Activated CD4-positive, alpha-beta T cell treated with anti-CD3 and anti-CD28 coated beads, Interleukin-2, amount 50 U/mL, for 1 hour (primary cell): ENCODE measurements around the gene SERINC3.
A peak's percentile ranks its signal among the peaks of the same experiment; 100 is the strongest.
"Not testable (repeated sequence)": the region's sequence is repeated elsewhere in the genome, so short reads cannot be mapped to it uniquely, and the experiment has no call there.

ENCODE experiments used
- DNase-seq: peaks from one replicate; pipeline ENCODE4 v3.0.0-alpha.2; 2020

SERINC3 gene

GRCh38 chr20:44521484-44522481 is at the start of gene SERINC3:
Gene SERINC3 (minus strand): TSS chr20:44522070. CDS start chr20:44521951, 119 bp downstream.
- peak; percentile 97 for DNase-seq

GRCh38 chr20:44571362-44571988 is 49.6 kb upstream of the SERINC3 start:
- no peak for DNase-seq

- no peak for DNase-seq
Observed at GRCh38 chr20:44570367-44570766, 48.5 kb upstream of the SERINC3 start.

- DNase-seq: no peak
Observed at GRCh38 chr20:44566811-44567210, 44.9 kb upstream of the SERINC3 start.

- DNase-seq: no peak
Observed at GRCh38 chr20:44566018-44566417, 44.1 kb upstream of the SERINC3 start.

- no peak for DNase-seq
Observed at GRCh38 chr20:44561876-44562275, 40.0 kb upstream of the SERINC3 start.

- DNase-seq: not testable (repeated sequence)
Observed at GRCh38 chr20:44560818-44561217, 38.9 kb upstream of the SERINC3 start.

GRCh38 chr20:44560229-44560628 is 38.4 kb upstream of the SERINC3 start:
- no peak for DNase-seq

GRCh38 chr20:44559302-44559701 is 37.4 kb upstream of the SERINC3 start:
- DNase-seq: no peak

- DNase-seq: no peak
Observed at GRCh38 chr20:44552950-44553908, 31.4 kb upstream of the SERINC3 start.

- no peak for DNase-seq
Observed at GRCh38 chr20:44552568-44552949, 30.7 kb upstream of the SERINC3 start.

GRCh38 chr20:44552050-44552449 is 30.2 kb upstream of the SERINC3 start:
- DNase-seq: no peak

- no peak for DNase-seq
Observed at GRCh38 chr20:44549123-44549522, 27.3 kb upstream of the SERINC3 start.

- DNase-seq: no peak
Observed at GRCh38 chr20:44547419-44547818, 25.5 kb upstream of the SERINC3 start.

GRCh38 chr20:44544263-44544662 is 22.4 kb upstream of the SERINC3 start:
- no peak for DNase-seq

- no peak for DNase-seq
Observed at GRCh38 chr20:44543358-44543757, 21.5 kb upstream of the SERINC3 start.

GRCh38 chr20:44542890-44543289 is 21.0 kb upstream of the SERINC3 start:
- DNase-seq: no peak

GRCh38 chr20:44541992-44542391 is 20.1 kb upstream of the SERINC3 start:
- no peak for DNase-seq

GRCh38 chr20:44540834-44541233 is 19.0 kb upstream of the SERINC3 start:
- no peak for DNase-seq

- no peak for DNase-seq
Observed at GRCh38 chr20:44537993-44538392, 16.1 kb upstream of the SERINC3 start.

- no peak for DNase-seq
Observed at GRCh38 chr20:44536175-44536574, 14.3 kb upstream of the SERINC3 start.

GRCh38 chr20:44533928-44534327 is 12.1 kb upstream of the SERINC3 start:
- DNase-seq: no peak

- DNase-seq: no peak
Observed at GRCh38 chr20:44532981-44533331, 11.1 kb upstream of the SERINC3 start.
